ENCODE measurements around the gene ASTN2. TPM values are rescaled to one million over a fixed set of nuclear protein-coding genes. Genes with fewer than 3 reads are reported as not detected.

The ASTN2 gene
- polyA plus RNA-seq, 1 experiment = 6.6 TPM

GRCh38 chr9:116939614-116940013 is 475.2 kb downstream of the ASTN2 start:
- Histone ChIP-seq H3K4me3 (ENCODE audit: low read depth, low read length) (no peak overlapping the region), H3K9me3 (ENCODE audit: control insufficient read depth, insufficient read depth, low read length) (no peaks in the 10 kb centered on the region), H3K27me3 (ENCODE audit: control insufficient read depth, insufficient read depth, low read length) (no peaks in the 10 kb centered on the region), H3K27ac (ENCODE audit: low read depth, low read length) (no peak overlapping the region)
- ChIA-PET POLR2A (no interaction called here), CTCF (interaction anchor here (2.2 kb wide), 1 partner anchor 202 kb away, joined by 7 read pairs; no protein-coding TSS in a partner anchor)
- no peak for DNase-seq (ENCODE audit: low read depth, low spot score)
- TF ChIP-seq CTCF (IDR thresholded peaks at IDR 0.05; ENCODE audit: low read depth, low read length) = no peak

GRCh38 chr9:116939161-116939560 is 475.7 kb downstream of the ASTN2 start:
- no peaks in the 10 kb centered on the region for H3K9me3 ChIP-seq (ENCODE audit: control insufficient read depth, insufficient read depth, low read length)
- CTCF ChIA-PET = no interaction called here
- no peak for TF ChIP-seq CTCF (IDR thresholded peaks at IDR 0.05; ENCODE audit: low read depth, low read length)

GRCh38 chr9:116937361-116937760 is 477.5 kb downstream of the ASTN2 start:
- no peak for TF ChIP-seq CTCF (IDR thresholded peaks at IDR 0.05; ENCODE audit: low read depth, low read length)
- DNase-seq (ENCODE audit: low read depth, low spot score) = no peak
- POLR2A ChIA-PET = interaction anchor here (0.6 kb wide), 1 partner anchor 110 kb away, joined by 3 read pairs; no protein-coding TSS in a partner anchor
- Histone ChIP-seq H3K4me3 (ENCODE audit: low read depth, low read length) (no peak overlapping the region), H3K27ac (ENCODE audit: low read depth, low read length) (no peak overlapping the region), H3K9me3 (ENCODE audit: control insufficient read depth, insufficient read depth, low read length) (no peaks in the 10 kb centered on the region), H3K27me3 (ENCODE audit: control insufficient read depth, insufficient read depth, low read length) (peaks cover 3% of the 10 kb centered on the region)
- CTCF ChIA-PET = no interaction called here

More at GRCh38 chr9:116939161-116939560, 475.7 kb downstream of the ASTN2 start:
- Histone ChIP-seq H3K27me3 (ENCODE audit: control insufficient read depth, insufficient read depth, low read length) (no peaks in the 10 kb centered on the region), H3K27ac (ENCODE audit: low read depth, low read length) (no peak overlapping the region), H3K4me3 (ENCODE audit: low read depth, low read length) (no peak overlapping the region)
- POLR2A ChIA-PET = no interaction called here
- DNase-seq (ENCODE audit: low read depth, low spot score) = no peak

GRCh38 chr9:116935149-116935897 is 479.5 kb downstream of the ASTN2 start:
- no peak for TF ChIP-seq CTCF (IDR thresholded peaks at IDR 0.05; ENCODE audit: low read depth, low read length)
- CTCF ChIA-PET = no interaction called here

GRCh38 chr9:116934131-116934530 is 480.7 kb downstream of the ASTN2 start:
- no peak for TF ChIP-seq CTCF (IDR thresholded peaks at IDR 0.05; ENCODE audit: low read depth, low read length)
- DNase-seq (ENCODE audit: low read depth, low spot score) = no peak
- ChIA-PET POLR2A (no interaction called here), CTCF (interaction anchor here (1.4 kb wide), 1 partner anchor 74 kb away, joined by 4 read pairs; no protein-coding TSS in a partner anchor)
- H3K4me3 ChIP-seq (ENCODE audit: low read depth, low read length) = no peak overlapping the region
- H3K27me3 ChIP-seq (ENCODE audit: control insufficient read depth, insufficient read depth, low read length) = peaks cover 5% of the 10 kb centered on the region
- no peak overlapping the region for H3K27ac ChIP-seq (ENCODE audit: low read depth, low read length)
- no peaks in the 10 kb centered on the region for H3K9me3 ChIP-seq (ENCODE audit: control insufficient read depth, insufficient read depth, low read length)

More at GRCh38 chr9:116935149-116935897, 479.5 kb downstream of the ASTN2 start:
- DNase-seq (ENCODE audit: low read depth, low spot score) = no peak
- H3K9me3 ChIP-seq (ENCODE audit: control insufficient read depth, insufficient read depth, low read length) = no peaks in the 10 kb centered on the region
- POLR2A ChIA-PET = no interaction called here
- H3K27me3 ChIP-seq (ENCODE audit: control insufficient read depth, insufficient read depth, low read length) = peaks cover 3% of the 10 kb centered on the region
- no peak overlapping the region for H3K4me3 ChIP-seq (ENCODE audit: low read depth, low read length)
- no peak overlapping the region for H3K27ac ChIP-seq (ENCODE audit: low read depth, low read length)

Data from AG04450 (cell line).